ENCODE results near the gene SLC5A5.

Gene SLC5A5

DNA sequence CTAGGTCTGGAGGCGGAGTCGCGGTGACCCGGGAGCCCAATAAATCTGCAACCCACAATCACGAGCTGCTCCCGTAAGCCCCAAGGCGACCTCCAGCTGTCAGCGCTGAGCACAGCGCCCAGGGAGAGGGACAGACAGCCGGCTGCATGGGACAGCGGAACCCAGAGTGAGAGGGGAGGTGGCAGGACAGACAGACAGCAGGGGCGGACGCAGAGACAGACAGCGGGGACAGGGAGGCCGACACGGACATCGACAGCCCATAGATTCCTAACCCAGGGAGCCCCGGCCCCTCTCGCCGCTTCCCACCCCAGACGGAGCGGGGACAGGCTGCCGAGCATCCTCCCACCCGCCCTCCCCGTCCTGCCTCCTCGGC lies at the start of gene SLC5A5:
TSS of gene SLC5A5 (plus strand) at position 68 of the 373 bp plus-strand sequence. CDS start 375 bp downstream, outside the sequence.
- DNase-seq = no peak

DNA sequence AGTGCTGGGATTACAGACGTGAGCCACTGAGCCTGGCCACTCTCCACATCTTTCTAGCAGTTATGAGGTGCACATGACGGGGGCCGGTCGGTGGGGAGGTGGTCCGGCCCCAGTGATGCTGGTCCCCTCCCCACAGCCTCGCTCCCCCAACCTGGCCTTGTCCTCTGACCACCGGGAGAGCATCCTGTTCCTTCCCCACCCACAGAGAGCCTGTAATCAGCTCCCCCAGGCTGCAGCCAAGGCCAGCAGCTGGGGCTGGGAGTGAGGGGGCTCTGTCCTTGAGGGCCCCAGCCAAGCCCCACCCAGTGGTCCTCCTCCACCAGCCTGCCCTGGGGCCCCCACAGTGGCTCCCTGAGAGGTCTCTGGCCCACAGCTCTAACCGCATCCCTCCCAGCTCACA lies 47.4 kb upstream of the SLC5A5 start:
- DNase-seq = no peak

- no peak for DNase-seq
Measured at GRCh38 chr19:17826508-17827056, 45.2 kb upstream of the SLC5A5 start.

DNA sequence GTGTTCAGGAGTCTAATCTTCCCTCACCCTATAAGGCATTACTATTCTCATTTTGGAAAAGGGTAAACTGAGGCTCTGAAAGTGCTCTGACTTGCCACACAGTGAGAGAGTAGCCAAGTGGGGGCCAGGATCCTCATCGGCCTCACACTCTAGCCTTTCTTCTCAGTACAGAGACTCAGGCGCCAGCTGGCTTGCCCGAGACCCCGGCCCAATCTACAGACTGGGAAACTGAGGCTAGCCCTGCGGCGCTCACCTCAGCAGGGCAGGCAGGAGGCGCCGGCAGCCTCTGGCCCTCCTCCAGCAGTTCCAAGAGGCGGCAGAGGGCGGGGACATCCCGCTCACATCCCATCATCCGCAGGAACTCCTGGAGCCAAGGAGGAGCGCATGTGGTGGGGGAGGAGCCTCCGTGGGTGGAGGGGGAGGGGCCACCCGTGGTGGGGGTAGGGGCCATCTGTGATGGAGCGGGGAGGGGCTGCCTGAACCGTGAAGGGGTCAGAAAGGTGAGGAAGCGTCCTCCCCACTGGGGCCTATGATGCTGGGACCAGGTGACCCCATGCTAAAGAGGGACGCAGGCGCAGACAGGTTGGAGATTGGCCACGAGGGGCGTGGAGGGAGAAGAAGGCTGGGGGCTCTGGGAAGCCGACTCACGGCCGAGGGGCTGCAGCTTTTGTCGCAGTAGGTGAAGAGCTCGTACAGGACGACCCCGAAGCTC lies 41.7 kb upstream of the SLC5A5 start:
- no peak for DNase-seq

GRCh38 chr19:17830567-17831418 lies 41.0 kb upstream of the SLC5A5 start:
- DNase-seq = peak; percentile 38

DNA sequence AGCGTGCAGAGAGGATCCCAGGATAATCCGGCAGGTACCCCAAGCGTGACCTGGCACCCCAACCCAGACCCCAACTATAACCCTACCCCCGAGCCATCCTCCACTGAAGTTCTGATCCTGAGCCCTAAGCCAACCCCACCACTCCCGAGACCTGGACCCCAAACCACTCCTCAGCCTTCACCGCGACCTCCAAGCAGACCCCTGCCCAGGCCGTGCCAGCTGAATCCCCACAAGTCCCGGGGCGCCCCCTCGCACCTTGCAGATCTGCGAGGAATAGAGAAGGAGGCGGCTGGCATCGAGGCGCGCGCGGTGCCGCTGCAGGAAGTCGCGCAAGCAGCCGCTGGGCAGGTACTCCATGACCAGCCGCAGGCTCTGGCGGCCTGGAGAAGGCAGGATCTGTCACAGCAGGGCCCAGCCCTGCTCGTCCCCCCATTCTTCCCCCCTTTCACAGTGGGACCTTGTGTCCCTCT lies 40.3 kb upstream of the SLC5A5 start:
- DNase-seq = no peak

- DNase-seq = no peak
Measured at GRCh38 chr19:17832443-17833208, 39.1 kb upstream of the SLC5A5 start.

DNA sequence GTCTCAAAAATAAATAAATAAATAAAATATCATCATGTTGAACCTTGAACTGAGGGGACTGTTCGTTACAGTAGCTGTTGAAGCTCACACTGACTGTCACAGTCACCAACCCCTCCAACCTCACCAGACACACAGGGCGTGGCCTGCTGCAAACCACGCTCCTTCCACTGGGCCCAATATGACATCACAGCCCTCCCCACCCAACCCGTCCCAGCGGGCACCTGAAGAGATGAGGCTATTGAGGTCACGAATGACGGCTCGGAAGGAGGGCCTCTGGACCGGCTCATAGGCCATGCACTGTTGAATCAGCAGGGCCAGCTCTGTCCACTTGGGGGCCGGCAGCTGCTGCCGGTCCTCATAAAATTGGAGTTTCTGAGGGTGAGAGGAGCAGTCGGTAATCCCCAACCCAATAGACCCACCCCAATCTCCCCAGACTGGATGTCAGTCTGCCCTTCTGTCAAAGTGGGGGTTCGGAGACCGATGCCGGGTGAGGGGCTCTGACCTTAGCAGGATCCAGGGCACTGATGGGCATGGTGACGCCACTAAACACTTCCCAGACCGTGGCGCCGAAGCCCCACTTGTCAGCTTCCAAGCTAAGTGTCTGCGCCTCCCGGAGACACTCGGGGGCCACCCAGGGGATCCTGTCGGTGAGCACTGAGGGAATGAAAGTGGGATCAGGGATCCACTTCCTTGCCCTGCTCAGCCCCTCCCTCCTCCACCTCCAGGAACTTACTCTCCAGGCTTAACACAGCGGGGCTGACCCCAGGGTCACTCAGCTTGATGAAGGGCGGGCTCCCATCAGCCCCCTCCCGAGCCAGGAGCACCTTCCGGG lies 37.2 kb upstream of the SLC5A5 start:
- DNase-seq = no peak

DNA sequence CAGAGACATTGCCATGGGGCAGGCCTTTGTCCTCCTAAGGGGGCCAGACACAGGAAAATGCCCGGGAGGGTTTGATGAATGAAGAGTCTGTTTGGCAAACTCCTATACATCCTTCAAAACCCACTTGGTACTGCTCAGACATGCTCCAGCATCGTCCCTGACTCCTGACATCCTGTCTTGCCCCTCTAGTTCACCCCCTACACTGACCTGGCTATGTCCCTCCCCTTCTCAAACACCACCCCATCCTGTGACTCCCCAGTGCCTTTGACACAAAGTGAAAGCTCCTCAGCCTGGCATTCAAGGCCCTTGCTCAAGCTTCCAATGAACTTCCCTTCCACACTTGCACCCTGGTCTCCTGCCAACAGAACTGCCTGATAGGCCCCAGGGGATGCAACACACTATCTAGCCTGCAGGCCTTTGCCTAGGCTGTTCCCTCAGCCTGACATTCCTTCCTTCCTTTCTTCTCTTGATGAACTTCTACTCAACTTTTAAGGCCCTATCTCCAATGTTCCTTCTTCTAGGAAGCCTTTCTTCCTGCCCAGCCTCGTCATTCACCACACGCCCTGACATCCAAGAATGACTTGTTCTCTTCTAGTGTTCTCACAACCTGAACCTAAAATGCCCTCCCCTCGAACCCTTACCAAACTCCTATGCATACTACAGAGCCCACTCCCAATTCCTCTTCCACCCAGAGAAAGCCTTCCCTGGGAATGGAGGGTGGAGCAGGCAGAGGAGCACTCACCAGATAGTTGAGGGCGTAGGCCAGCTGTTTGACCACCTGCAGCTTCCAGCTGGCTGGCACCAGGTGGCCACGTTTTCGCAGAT lies 36.4 kb upstream of the SLC5A5 start:
- DNase-seq = no peak

GRCh38 chr19:17836530-17836929 lies 35.2 kb upstream of the SLC5A5 start:
- DNase-seq = no peak

DNA sequence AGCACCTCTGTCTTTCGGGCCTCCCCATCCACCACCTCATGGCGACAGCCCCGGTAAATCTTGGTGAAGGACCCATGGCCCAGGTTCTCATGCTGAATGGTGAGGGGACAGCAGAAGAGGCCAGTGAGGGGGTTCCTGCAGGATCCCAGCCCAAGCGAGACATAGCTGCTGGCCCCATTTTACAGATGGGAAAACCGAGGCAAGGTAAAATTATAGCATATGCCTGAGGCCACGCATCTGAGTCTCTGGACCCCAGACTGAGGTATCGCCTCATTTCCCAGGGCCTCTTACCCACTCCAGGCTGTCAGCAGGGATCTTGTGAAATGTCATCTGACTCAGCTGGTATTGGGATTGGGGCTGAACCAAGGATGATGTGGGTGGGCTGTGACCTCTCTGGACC lies 33.8 kb upstream of the SLC5A5 start:
- DNase-seq = no peak

- DNase-seq = no peak
Measured at GRCh38 chr19:17840019-17840418, 31.7 kb upstream of the SLC5A5 start.

DNA sequence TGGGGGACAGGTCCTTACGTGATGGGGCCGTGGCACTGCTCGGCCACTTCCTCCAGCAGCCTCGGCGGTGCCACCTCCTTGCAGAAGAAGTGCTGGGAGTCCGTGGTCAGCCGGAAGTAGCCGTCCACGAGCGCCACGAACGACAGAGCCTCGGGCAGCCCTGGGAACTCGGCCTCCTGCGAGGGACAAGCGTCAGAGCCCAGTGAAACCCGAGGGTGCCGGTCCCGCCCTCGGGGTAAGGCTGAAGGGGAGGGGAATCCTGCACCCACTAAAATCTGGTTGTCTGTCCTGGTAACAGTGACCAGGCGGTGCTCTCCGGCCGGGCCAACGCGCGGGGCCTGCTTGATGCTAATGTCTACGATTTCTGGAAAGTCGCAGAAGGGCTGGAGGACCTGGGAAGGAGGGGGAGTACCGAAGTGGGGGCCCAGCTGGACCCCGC lies 30.4 kb upstream of the SLC5A5 start:
- DNase-seq = no peak

GRCh38 chr19:17841810-17842662 lies 29.7 kb upstream of the SLC5A5 start:
- peak; percentile 39 for DNase-seq

GRCh38 chr19:17842663-17843291 lies 29.0 kb upstream of the SLC5A5 start:
- DNase-seq = no peak

DNA sequence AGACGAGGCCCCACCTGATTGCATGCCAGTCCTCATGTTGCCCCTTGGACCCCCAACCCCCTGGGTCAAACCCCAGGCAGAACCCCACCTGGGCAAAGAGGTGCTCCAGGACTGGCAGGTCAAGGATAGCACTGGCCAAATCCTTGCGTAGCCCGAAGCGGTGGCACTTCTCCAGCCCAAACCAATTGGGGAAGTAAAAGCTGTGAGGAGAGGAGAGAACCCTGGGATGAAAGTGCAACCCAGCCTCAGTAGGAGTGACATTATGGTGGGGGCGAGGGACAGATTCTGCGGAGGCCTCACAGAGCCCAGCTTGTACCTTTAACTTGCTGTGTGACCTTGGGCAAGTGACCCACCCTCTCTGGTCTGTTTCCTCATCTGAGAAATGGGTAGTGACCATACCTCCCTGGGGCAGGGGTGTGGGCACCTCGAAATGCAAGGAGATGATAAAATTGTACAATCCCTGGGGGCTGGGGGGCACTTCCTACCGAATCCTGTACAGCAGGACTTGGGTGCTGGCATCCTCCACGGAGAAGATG lies 28.4 kb upstream of the SLC5A5 start:
- DNase-seq = no peak

DNA sequence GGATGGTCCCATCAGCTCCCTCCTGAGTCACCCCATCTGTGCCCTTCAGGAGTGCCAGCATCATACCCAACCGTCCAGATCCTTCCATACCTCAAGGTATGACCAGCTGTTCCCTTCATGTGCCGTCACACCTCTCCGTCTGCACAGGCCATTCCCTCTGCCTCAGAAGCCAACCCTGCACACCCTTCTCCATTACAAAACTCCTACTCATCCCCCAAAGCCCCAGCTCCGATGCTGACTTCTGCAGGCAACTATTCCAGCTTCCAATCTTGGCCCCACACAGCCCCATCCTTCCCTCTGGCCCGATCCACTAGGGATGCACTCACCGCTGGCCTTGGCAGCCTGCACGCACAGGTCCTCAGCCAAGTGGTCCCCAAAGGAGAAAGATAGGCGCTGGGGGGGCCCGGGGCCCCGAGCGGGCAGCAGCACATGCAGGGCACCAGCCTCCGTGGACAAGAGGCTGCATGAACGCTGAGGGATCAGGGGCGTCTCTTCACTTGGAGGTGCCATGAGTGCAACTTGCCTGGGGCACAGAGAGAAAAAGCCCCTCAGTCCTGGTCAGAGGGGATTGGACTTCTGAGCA lies 27.7 kb upstream of the SLC5A5 start:
- no peak for DNase-seq

GRCh38 chr19:17846146-17846545 lies 25.6 kb upstream of the SLC5A5 start:
- peak; percentile 45 for DNase-seq
